H1 (cell line): ENCODE results near the gene PKM. TPM values are rescaled to one million over a fixed set of nuclear protein-coding genes. Genes with fewer than 3 reads are reported as not detected.

Experiments
- EZH2 ChIP-seq: fragments of 200-600 bp; sonication (generic); IDR thresholded peaks from 2 replicates; pipeline ENCODE4 v1.7.1; 2012; ENCODE audit warnings: low read depth, mild to moderate bottlenecking, moderate library complexity, low read length, inconsistent platforms; ENCODE audit not compliant: severe bottlenecking
- RBBP5 ChIP-seq: IDR thresholded peaks from 2 replicates; pipeline ENCODE4 v1.7.1; 2012; ENCODE audit warnings: low read depth, mild to moderate bottlenecking, inconsistent platforms, low read length, moderate library complexity, borderline replicate concordance
- RNF2 ChIP-seq: fragments of 200-900, 300-1000 bp; sonication (generic); IDR thresholded peaks from 2 replicates; pipeline ENCODE4 v1.7.1; 2016; ENCODE audit warnings: borderline replicate concordance, low read depth, mild to moderate bottlenecking, antibody characterized with exemption, low read length; ENCODE audit not compliant: poor library complexity, severe bottlenecking; ENCODE audit errors: missing control alignments
- SAP30 ChIP-seq: fragments of 300-600 bp; sonication (generic); IDR thresholded peaks from 2 replicates; pipeline ENCODE4 v1.7.1; 2012; ENCODE audit warnings: low read length, moderate library complexity, mild to moderate bottlenecking, inconsistent platforms; ENCODE audit not compliant: insufficient read depth, insufficient replicate concordance
- SIX5 ChIP-seq: IDR thresholded peaks from 2 replicates; pipeline ENCODE4 v1.6.1; 2011; ENCODE audit warnings: mild to moderate bottlenecking, low read depth, low read length
- SP1 ChIP-seq: IDR thresholded peaks from 2 replicates; pipeline ENCODE4 v1.6.1; 2011; ENCODE audit warnings: low read depth, low read length
- polyA plus RNA-seq, 7 experiments: library from polyadenylated mRNA; depleted of rRNA in 3 of 7; stranded (reverse) in 5 of 7; unstranded in 2 of 7; fragments of >200 nt in 5 of 7; fragments of 200-250 nt in 2 of 7; gene quantifications; 1 replicate in 5 of 7; 2 replicates in 1 of 7; 4 replicates in 1 of 7; pipeline versions ENCODE4 v1.2.1 to v1.2.3, GENCODE V29; 2011 to 2013; ENCODE audit warnings: missing spikeins in 2 of 7, mixed read lengths in 2 of 7
- total RNA-seq: library from RNA; stranded (reverse); fragmentation: NEBNext Ultra II Directional; extraction: Animal tissue kit (Norgen Biotek cat#: 25700); gene quantifications from 2 replicates; pipeline ENCODE4 v1.2.1, GENCODE V29; 2021
- TF ChIP-seq, protein P1 (sequence below): fragments of 300-600 bp; sonication (generic); IDR thresholded peaks from 2 replicates; pipeline ENCODE4 v1.7.1; 2012; ENCODE audit warnings: low read length, moderate library complexity, mild to moderate bottlenecking, inconsistent platforms; ENCODE audit not compliant: insufficient replicate concordance
- TF ChIP-seq, protein P2 (sequence below): IDR thresholded peaks from 2 replicates; pipeline ENCODE4 v1.6.1; 2012; ENCODE audit warnings: inconsistent platforms

The PKM gene
- total and polyA plus RNA-seq, 2 of the 8 experiments (the other 6 are each of a cell fraction or from before 2014, with no cell fraction given), result 780 to 856 TPM

DNA sequence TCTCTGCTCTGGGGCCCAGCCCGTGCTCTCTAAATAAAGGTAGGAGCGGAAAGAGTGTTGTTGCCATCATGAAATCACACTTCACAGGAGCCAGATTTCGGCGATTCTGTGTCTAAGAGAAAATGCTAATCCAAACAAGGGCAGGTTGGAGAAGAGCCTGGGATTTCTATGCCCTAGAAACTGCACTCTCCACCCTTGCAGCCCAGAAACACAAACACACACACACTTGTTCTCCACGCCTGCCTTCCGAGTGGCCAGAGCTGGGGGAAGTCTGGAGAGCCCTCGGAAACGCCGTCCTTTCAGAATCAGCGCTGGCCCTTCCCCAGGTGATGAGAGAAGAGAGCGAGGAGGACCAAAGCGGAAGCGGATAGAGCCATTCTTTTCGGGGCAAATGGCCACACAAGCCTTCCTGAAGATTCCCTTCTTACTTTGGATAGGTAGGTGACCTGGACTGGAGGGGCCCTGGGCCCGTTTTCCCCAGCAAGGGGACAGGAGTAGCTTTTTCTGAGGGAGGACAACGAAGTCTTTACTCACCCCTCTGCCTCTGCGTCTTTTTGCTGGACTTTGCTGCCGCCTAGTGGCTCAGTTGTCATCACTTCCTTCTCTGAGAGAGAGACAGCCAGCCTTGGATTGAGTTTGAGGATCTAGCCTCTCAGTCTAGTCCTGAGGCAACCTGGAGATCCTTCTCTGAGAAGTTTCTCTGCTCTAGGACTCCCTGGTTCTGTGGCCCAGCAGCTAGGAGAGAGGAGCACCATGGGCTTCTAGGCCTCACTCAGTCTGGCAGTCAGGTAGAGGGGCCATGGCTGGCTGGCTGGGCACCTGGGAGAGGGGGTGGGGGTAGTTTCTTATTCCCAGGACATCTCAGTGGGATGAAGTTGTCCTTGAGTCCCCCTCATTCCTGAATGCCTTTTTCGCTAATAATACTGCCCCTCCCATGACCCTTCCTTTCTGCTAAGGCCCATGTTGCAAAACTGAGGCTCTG is 75.1 kb downstream of the PKM start (continued):
- TF ChIP-seq SAP30, result no peak
- TF ChIP-seq, protein P1, sequence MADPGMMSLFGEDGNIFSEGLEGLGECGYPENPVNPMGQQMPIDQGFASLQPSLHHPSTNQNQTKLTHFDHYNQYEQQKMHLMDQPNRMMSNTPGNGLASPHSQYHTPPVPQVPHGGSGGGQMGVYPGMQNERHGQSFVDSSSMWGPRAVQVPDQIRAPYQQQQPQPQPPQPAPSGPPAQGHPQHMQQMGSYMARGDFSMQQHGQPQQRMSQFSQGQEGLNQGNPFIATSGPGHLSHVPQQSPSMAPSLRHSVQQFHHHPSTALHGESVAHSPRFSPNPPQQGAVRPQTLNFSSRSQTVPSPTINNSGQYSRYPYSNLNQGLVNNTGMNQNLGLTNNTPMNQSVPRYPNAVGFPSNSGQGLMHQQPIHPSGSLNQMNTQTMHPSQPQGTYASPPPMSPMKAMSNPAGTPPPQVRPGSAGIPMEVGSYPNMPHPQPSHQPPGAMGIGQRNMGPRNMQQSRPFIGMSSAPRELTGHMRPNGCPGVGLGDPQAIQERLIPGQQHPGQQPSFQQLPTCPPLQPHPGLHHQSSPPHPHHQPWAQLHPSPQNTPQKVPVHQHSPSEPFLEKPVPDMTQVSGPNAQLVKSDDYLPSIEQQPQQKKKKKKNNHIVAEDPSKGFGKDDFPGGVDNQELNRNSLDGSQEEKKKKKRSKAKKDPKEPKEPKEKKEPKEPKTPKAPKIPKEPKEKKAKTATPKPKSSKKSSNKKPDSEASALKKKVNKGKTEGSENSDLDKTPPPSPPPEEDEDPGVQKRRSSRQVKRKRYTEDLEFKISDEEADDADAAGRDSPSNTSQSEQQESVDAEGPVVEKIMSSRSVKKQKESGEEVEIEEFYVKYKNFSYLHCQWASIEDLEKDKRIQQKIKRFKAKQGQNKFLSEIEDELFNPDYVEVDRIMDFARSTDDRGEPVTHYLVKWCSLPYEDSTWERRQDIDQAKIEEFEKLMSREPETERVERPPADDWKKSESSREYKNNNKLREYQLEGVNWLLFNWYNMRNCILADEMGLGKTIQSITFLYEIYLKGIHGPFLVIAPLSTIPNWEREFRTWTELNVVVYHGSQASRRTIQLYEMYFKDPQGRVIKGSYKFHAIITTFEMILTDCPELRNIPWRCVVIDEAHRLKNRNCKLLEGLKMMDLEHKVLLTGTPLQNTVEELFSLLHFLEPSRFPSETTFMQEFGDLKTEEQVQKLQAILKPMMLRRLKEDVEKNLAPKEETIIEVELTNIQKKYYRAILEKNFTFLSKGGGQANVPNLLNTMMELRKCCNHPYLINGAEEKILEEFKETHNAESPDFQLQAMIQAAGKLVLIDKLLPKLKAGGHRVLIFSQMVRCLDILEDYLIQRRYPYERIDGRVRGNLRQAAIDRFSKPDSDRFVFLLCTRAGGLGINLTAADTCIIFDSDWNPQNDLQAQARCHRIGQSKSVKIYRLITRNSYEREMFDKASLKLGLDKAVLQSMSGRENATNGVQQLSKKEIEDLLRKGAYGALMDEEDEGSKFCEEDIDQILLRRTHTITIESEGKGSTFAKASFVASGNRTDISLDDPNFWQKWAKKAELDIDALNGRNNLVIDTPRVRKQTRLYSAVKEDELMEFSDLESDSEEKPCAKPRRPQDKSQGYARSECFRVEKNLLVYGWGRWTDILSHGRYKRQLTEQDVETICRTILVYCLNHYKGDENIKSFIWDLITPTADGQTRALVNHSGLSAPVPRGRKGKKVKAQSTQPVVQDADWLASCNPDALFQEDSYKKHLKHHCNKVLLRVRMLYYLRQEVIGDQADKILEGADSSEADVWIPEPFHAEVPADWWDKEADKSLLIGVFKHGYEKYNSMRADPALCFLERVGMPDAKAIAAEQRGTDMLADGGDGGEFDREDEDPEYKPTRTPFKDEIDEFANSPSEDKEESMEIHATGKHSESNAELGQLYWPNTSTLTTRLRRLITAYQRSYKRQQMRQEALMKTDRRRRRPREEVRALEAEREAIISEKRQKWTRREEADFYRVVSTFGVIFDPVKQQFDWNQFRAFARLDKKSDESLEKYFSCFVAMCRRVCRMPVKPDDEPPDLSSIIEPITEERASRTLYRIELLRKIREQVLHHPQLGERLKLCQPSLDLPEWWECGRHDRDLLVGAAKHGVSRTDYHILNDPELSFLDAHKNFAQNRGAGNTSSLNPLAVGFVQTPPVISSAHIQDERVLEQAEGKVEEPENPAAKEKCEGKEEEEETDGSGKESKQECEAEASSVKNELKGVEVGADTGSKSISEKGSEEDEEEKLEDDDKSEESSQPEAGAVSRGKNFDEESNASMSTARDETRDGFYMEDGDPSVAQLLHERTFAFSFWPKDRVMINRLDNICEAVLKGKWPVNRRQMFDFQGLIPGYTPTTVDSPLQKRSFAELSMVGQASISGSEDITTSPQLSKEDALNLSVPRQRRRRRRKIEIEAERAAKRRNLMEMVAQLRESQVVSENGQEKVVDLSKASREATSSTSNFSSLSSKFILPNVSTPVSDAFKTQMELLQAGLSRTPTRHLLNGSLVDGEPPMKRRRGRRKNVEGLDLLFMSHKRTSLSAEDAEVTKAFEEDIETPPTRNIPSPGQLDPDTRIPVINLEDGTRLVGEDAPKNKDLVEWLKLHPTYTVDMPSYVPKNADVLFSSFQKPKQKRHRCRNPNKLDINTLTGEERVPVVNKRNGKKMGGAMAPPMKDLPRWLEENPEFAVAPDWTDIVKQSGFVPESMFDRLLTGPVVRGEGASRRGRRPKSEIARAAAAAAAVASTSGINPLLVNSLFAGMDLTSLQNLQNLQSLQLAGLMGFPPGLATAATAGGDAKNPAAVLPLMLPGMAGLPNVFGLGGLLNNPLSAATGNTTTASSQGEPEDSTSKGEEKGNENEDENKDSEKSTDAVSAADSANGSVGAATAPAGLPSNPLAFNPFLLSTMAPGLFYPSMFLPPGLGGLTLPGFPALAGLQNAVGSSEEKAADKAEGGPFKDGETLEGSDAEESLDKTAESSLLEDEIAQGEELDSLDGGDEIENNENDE, result no peak
- TF ChIP-seq RNF2, result no peak
- TF ChIP-seq, protein P2, sequence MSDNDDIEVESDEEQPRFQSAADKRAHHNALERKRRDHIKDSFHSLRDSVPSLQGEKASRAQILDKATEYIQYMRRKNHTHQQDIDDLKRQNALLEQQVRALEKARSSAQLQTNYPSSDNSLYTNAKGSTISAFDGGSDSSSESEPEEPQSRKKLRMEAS, result no peak
- TF ChIP-seq SP1, result no peak
- no peak for TF ChIP-seq RBBP5
- no peak for TF ChIP-seq SIX5
- no peak for TF ChIP-seq EZH2
